ENCODE data around the gene SLC44A1.

SLC44A1 gene

DNA sequence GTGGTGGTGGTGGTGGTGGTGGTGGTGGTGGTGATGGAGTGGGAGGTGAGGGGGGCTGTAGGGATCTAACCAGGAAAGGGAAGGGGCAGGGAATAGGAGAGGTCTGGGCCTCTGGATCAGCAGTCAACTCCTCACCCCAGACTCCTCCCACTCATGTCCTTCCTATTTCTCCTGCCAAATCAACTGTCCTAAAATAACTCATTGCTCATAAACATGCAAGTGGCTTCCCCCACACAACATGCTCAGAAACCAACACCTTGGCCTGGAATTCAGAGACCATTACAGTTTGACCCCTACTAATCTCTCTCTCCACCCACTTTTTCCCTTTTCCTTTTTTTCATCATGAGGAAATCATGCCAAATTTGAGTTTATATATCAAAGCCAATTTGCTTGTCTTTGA, 195.0 kb downstream of the SLC44A1 start:
- no peaks in the 10 kb centered on the region for H3K36me3 ChIP-seq (ENCODE audit: insufficient read depth, low read depth, low read length)
- H3K27ac ChIP-seq (ENCODE audit: low read length) = no peak overlapping the region
- H3K4me3 ChIP-seq (ENCODE audit: low read length) = no peak overlapping the region
- H3K9ac ChIP-seq (ENCODE audit: low read depth, low read length) = no peak overlapping the region
- H3K9me3 ChIP-seq (ENCODE audit: insufficient read depth, low read depth, low read length) = no peaks in the 10 kb centered on the region
- no peaks in the 10 kb centered on the region for H3K27me3 ChIP-seq (ENCODE audit: insufficient read depth, low read length)
- no peaks in the 10 kb centered on the region for H3K4me1 ChIP-seq (ENCODE audit: insufficient read depth, low read length)

GRCh38 chr9:105441616-105442160, 197.2 kb downstream of the SLC44A1 start:
- Histone ChIP-seq H3K4me3 (ENCODE audit: low read length) (no peak overlapping the region), H3K4me1 (ENCODE audit: insufficient read depth, low read length) (no peaks in the 10 kb centered on the region), H3K36me3 (ENCODE audit: insufficient read depth, low read depth, low read length) (no peaks in the 10 kb centered on the region), H3K9me3 (ENCODE audit: insufficient read depth, low read depth, low read length) (no peaks in the 10 kb centered on the region), H3K27ac (ENCODE audit: low read length) (no peak overlapping the region), H3K9ac (ENCODE audit: low read depth, low read length) (no peak overlapping the region), H3K27me3 (ENCODE audit: insufficient read depth, low read length) (no peaks in the 10 kb centered on the region)

DNA sequence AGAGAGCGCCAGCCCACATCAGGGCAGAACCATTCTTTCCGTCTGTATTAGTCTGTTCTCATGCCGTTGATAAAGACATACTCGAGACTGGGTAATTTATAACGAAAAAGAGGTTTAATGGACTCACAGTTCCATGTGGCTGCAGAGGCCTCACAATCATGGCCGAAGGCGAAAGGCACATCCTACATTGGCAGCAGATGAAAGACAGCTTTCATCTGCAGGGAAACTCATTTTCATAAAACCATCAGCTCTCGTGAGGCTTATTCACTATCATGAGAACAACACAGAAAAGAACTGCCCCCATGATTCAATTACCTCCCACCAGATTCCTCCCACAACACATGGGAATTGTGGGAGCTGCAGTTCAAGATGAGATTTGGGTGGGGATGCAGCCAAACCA, 198.7 kb downstream of the SLC44A1 start:
- Histone ChIP-seq H3K27me3 (ENCODE audit: insufficient read depth, low read length) (no peaks in the 10 kb centered on the region), H3K9ac (ENCODE audit: low read depth, low read length) (no peak overlapping the region), H3K27ac (ENCODE audit: low read length) (no peak overlapping the region), H3K4me1 (ENCODE audit: insufficient read depth, low read length) (0 out of 2 replicates have a peak, but pooled peaks cover 2% of the 10 kb centered on the region), H3K4me3 (ENCODE audit: low read length) (no peak overlapping the region), H3K36me3 (ENCODE audit: insufficient read depth, low read depth, low read length) (no peaks in the 10 kb centered on the region), H3K9me3 (ENCODE audit: insufficient read depth, low read depth, low read length) (no peaks in the 10 kb centered on the region)

- Histone ChIP-seq H3K4me1 (ENCODE audit: insufficient read depth, low read length) (0 out of 2 replicates have a peak, but pooled peaks cover 2% of the 10 kb centered on the region), H3K4me3 (ENCODE audit: low read length) (no peak overlapping the region), H3K9me3 (ENCODE audit: insufficient read depth, low read depth, low read length) (no peaks in the 10 kb centered on the region), H3K9ac (ENCODE audit: low read depth, low read length) (no peak overlapping the region), H3K36me3 (ENCODE audit: insufficient read depth, low read depth, low read length) (no peaks in the 10 kb centered on the region), H3K27ac (ENCODE audit: low read length) (no peak overlapping the region), H3K27me3 (ENCODE audit: insufficient read depth, low read length) (no peaks in the 10 kb centered on the region)
Measured at GRCh38 chr9:105444130-105444529, 199.7 kb downstream of the SLC44A1 start.

- Histone ChIP-seq H3K9me3 (ENCODE audit: insufficient read depth, low read depth, low read length) (no peaks in the 10 kb centered on the region), H3K27me3 (ENCODE audit: insufficient read depth, low read length) (no peaks in the 10 kb centered on the region), H3K9ac (ENCODE audit: low read depth, low read length) (no peak overlapping the region), H3K4me1 (ENCODE audit: insufficient read depth, low read length) (0 out of 2 replicates have a peak, but pooled peaks cover 8% of the 10 kb centered on the region), H3K27ac (ENCODE audit: low read length) (no peak overlapping the region), H3K4me3 (ENCODE audit: low read length) (no peak overlapping the region), H3K36me3 (ENCODE audit: insufficient read depth, low read depth, low read length) (no peaks in the 10 kb centered on the region)
Measured at GRCh38 chr9:105445203-105445881, 200.9 kb downstream of the SLC44A1 start.

DNA sequence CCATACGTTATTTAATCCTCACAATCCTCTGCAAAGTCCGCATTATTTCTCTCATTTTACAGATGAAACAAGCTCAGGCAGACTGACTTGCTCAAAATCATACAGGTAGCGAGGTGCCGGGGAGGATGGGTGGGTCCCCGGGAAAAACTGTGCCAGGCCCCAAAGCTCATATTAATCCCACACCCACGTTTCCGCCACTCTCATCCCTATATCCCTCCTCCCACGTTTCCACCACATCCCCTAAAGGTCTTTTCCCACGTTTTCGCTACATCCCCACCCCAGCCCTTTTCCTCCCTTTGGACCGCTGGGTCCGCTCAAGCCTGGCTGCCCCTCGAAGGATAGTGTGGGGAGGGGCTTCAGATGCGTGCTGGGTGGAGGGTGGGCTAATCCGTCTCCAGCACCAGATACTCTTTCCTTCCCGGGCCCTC, 202.9 kb downstream of the SLC44A1 start:
- Histone ChIP-seq H3K4me3 (ENCODE audit: low read length) (peak overlapping the region; percentile 76), H3K27me3 (ENCODE audit: insufficient read depth, low read length) (no peaks in the 10 kb centered on the region), H3K36me3 (ENCODE audit: insufficient read depth, low read depth, low read length) (no peaks in the 10 kb centered on the region), H3K9me3 (ENCODE audit: insufficient read depth, low read depth, low read length) (no peaks in the 10 kb centered on the region), H3K27ac (ENCODE audit: low read length) (no peak overlapping the region), H3K4me1 (ENCODE audit: insufficient read depth, low read length) (0 out of 2 replicates have a peak, but pooled peaks cover 8% of the 10 kb centered on the region), H3K9ac (ENCODE audit: low read depth, low read length) (peak overlapping the region; percentile 85; the same call in 1 of the 2 replicates)

DNA sequence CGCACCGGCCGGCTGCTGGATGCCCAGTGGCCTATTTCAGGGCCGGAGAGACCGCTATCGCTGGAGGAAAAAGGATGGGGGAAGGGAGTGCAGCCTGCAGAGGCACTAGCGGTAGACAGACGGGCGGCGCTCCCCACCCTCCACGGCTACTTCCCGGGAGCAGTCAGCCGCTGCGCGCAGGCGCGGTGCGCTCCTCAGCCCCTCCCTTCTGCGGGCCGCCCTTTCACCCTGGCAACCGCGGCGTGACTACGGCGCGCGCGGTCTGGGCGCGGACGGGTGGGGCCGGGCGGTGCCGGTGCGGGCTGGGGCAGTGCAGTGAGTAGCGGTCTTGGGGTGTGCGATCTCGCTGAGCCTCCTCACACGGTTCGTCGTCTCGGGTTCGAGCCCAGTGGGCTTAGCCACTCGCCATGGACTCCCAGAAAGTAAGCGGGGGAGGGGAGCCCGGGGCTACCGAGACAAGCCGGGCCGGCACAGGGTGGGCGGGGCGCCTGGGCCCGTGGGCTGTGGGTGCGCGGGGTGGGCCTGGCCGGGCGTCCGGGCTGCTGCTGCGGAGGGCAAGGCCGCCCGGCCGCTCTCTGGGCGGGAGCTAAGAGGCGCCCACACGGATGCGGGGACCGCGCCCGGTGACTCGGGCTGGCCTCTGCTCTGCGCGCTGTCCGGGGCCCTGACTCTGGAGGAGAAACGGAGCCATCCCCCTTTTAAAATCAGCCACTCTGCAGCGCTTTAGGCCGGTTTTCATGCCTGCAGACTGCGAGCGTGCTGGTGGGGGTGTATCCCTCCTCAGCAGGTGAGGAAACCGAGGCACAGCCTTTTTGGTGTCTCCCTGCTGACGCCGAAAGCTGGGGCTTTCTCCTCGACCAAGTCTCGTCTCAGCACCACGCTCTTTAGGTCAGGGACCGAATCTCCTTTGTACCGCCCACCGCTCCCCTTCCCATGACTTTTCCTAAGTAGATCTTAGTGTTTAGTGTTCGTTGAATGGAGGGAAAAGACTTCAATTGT, 203.7 kb downstream of the SLC44A1 start, which contains the start of gene FSD1L:
Gene FSD1L (plus strand): TSS at position 221 of the 999 bp plus-strand sequence. CDS start 187 bp downstream, at position 408.
- Histone ChIP-seq H3K4me3 (ENCODE audit: low read length) (peak within 1 kb of the TSS; percentile 76), H3K4me1 (ENCODE audit: insufficient read depth, low read length) (0 out of 2 replicates have a peak, but pooled peaks cover 8% of the 10 kb centered on the region), H3K9ac (ENCODE audit: low read depth, low read length) (peak within 1 kb of the TSS; percentile 85; the same call in 1 of the 2 replicates), H3K9me3 (ENCODE audit: insufficient read depth, low read depth, low read length) (no peaks in the 10 kb centered on the region), H3K36me3 (ENCODE audit: insufficient read depth, low read depth, low read length) (no peaks in the 10 kb centered on the region), H3K27me3 (ENCODE audit: insufficient read depth, low read length) (no peaks in the 10 kb centered on the region), H3K27ac (ENCODE audit: low read length) (no peak within 1 kb of the TSS)

- no peak overlapping the region for H3K27ac ChIP-seq (ENCODE audit: low read length)
- H3K36me3 ChIP-seq (ENCODE audit: insufficient read depth, low read depth, low read length) = no peaks in the 10 kb centered on the region
- peak overlapping the region; percentile 76 for H3K4me3 ChIP-seq (ENCODE audit: low read length)
- 0 out of 2 replicates have a peak, but pooled peaks cover 8% of the 10 kb centered on the region for H3K4me1 ChIP-seq (ENCODE audit: insufficient read depth, low read length)
- H3K9ac ChIP-seq (ENCODE audit: low read depth, low read length) = peak overlapping the region; percentile 85; the same call in 1 of the 2 replicates
- H3K27me3 ChIP-seq (ENCODE audit: insufficient read depth, low read length) = no peaks in the 10 kb centered on the region
- no peaks in the 10 kb centered on the region for H3K9me3 ChIP-seq (ENCODE audit: insufficient read depth, low read depth, low read length)
Measured at GRCh38 chr9:105449081-105449480, 204.6 kb downstream of the SLC44A1 start.

GRCh38 chr9:105452185-105452584, 207.7 kb downstream of the SLC44A1 start:
- Histone ChIP-seq H3K4me1 (ENCODE audit: insufficient read depth, low read length) (0 out of 2 replicates have a peak, but pooled peaks cover 8% of the 10 kb centered on the region), H3K27me3 (ENCODE audit: insufficient read depth, low read length) (no peaks in the 10 kb centered on the region), H3K27ac (ENCODE audit: low read length) (no peak overlapping the region), H3K4me3 (ENCODE audit: low read length) (no peak overlapping the region), H3K9ac (ENCODE audit: low read depth, low read length) (no peak overlapping the region), H3K36me3 (ENCODE audit: insufficient read depth, low read depth, low read length) (no peaks in the 10 kb centered on the region), H3K9me3 (ENCODE audit: insufficient read depth, low read depth, low read length) (no peaks in the 10 kb centered on the region)

- Histone ChIP-seq H3K27me3 (ENCODE audit: insufficient read depth, low read length) (no peaks in the 10 kb centered on the region), H3K4me1 (ENCODE audit: insufficient read depth, low read length) (peaks cover 7% of the 10 kb centered on the region; the same call in 1 of the 2 replicates), H3K9ac (ENCODE audit: low read depth, low read length) (no peak overlapping the region), H3K9me3 (ENCODE audit: insufficient read depth, low read depth, low read length) (peaks cover 3% of the 10 kb centered on the region; the same call in 1 of the 2 replicates), H3K4me3 (ENCODE audit: low read length) (no peak overlapping the region), H3K36me3 (ENCODE audit: insufficient read depth, low read depth, low read length) (no peaks in the 10 kb centered on the region), H3K27ac (ENCODE audit: low read length) (no peak overlapping the region)
Measured at GRCh38 chr9:105455836-105456475, 211.5 kb downstream of the SLC44A1 start.
